ENCODE data around the gene HSD3B2.

GRCh38 chr1:119372503-119373086, 42.4 kb upstream of the HSD3B2 start:
- TF ChIP-seq TEAD2 (CRISPR knock-in tag; IDR thresholded peaks at IDR 0.05) (no peak), KDM5B (CRISPR knock-in tag; IDR thresholded peaks at IDR 0.05; ENCODE audit: borderline replicate concordance) (no peak)

Measured in HepG2 (cell line).